HCT116 (cell line): Measurements from ENCODE around the gene PRRT3. TPM values are rescaled to one million over a fixed set of nuclear protein-coding genes. Genes with fewer than 3 reads are reported as not detected.

Experiments used
- ATAC-seq: fragments of 200-7000 bp; cut with Tn5 transposase; 2 replicates; pipeline ENCODE4 v1.9.1; 2020; ENCODE audit warnings: mild to moderate bottlenecking, moderate library complexity
- BruUV-seq: library from RNA; stranded (reverse); fragments of 400-500 nt; replicated peaks from 2 replicates; lab custom pipeline; 2021; lab: Mats Ljungman, UMichigan
- CTCF ChIA-PET: fragments of 300-600 bp; sonication (Branson Sonifier 250); formaldehyde crosslinking; loops from one replicate; lab custom pipeline; 2021; ENCODE audit warnings: antibody characterized with exemption; lab: Charles Lee
- POLR2A ChIA-PET: fragments of 300-600, 350-600 bp; sonication (Branson Sonifier 250); formaldehyde crosslinking; loops from one replicate; lab custom pipeline; 2021; ENCODE audit warnings: antibody characterized with exemption; lab: Charles Lee
- RAD21 ChIA-PET, 2 experiments: fragments of 300-600 bp; sonication (Branson Sonifier 250); formaldehyde crosslinking; loops; one replicate each; lab custom pipeline; 2023; ENCODE audit warnings: low total read pairs in 2 of 2; ENCODE audit not compliant: uncharacterized antibody in 2 of 2, unreplicated experiment in 2 of 2, low non-redundant PET in 1 of 2; lab: Charles Lee
- DNase-seq: peaks from one replicate; pipeline ENCODE4 v3.0.0-alpha.2; 2010; ENCODE audit warnings: low read depth, low spot score
- H2AFZ ChIP-seq: fragments of 200-600 bp; shearing (Covaris generic), sonication (generic); 2 replicates; pipeline ENCODE4 v1.6.1; 2017; ENCODE audit warnings: low read depth, mixed run types, mixed read lengths, antibody characterized with exemption, low read length; ENCODE audit not compliant: poor library complexity, severe bottlenecking
- H3K27ac ChIP-seq: 2 replicates; pipeline ENCODE4 v1.5.1; 2012; ENCODE audit warnings: low read depth, low read length
- H3K27me3 ChIP-seq: fragments of 200-600 bp; sonication (generic); 2 replicates; pipeline ENCODE4 v1.6.1; 2016; ENCODE audit warnings: mixed run types, low read length, mixed read lengths; ENCODE audit not compliant: insufficient read depth
- H3K36me3 ChIP-seq, 2 experiments: fragments of 200-500 bp in 1 of 2; fragments of 200-600 bp in 1 of 2; sonication (Bioruptor generic) in 1 of 2; sonication (generic) in 1 of 2; 2 replicates each; pipeline versions ENCODE4 v1.5.1 to v1.6.1; 2014 to 2016; ENCODE audit warnings: low read length in 2 of 2, inconsistent platforms in 1 of 2, mixed read lengths in 1 of 2, mixed run types in 1 of 2; ENCODE audit not compliant: insufficient read depth in 2 of 2, control insufficient read depth in 1 of 2
- H3K4me1 ChIP-seq, 2 experiments: fragments of 200-600 bp in 1 of 2; sonication (generic) in 1 of 2; 2 replicates each; pipeline versions ENCODE4 v1.5.1 to v1.6.1; 2012 to 2017; ENCODE audit warnings: low read length in 2 of 2, inconsistent platforms in 1 of 2, mild to moderate bottlenecking in 1 of 2, mixed read lengths in 1 of 2, mixed run types in 1 of 2, moderate library complexity in 1 of 2; ENCODE audit not compliant: insufficient read depth in 2 of 2, control insufficient read depth in 1 of 2
- H3K4me2 ChIP-seq: fragments of 200-600 bp; sonication (generic); 2 replicates; pipeline ENCODE4 v1.6.1; 2017; ENCODE audit warnings: mixed run types, low read length, mixed read lengths
- H3K4me3 ChIP-seq, 2 experiments: fragments of 200-600 bp in 1 of 2; sonication (generic) in 1 of 2; replicated peaks in 1 of 2; 2 replicates each; pipeline ENCODE4 v1.5.1; 2011 to 2016; ENCODE audit warnings: low read length in 2 of 2, control low read depth in 1 of 2, low read depth in 1 of 2, mild to moderate bottlenecking in 1 of 2, mixed read lengths in 1 of 2, mixed run types in 1 of 2
- H3K79me2 ChIP-seq: fragments of 200-600 bp; sonication (generic); 2 replicates; pipeline ENCODE4 v1.6.1; 2017; ENCODE audit warnings: mild to moderate bottlenecking, mixed run types, low read length, moderate library complexity, mixed read lengths; ENCODE audit not compliant: insufficient read depth
- H3K9ac ChIP-seq: fragments of 200-600 bp; sonication (generic); 2 replicates; pipeline ENCODE4 v1.6.1; 2016; ENCODE audit warnings: low read length, mixed read lengths
- H3K9me2 ChIP-seq: fragments of 200-600 bp; sonication (generic), shearing (Covaris generic); 2 replicates; pipeline ENCODE4 v1.6.1; 2017; ENCODE audit warnings: mixed run types, mild to moderate bottlenecking, moderate library complexity; ENCODE audit not compliant: insufficient read depth
- H3K9me3 ChIP-seq, 2 experiments: fragments of 200-500 bp in 1 of 2; fragments of 200-600 bp in 1 of 2; sonication (Bioruptor generic) in 1 of 2; sonication (generic) in 1 of 2; 2 replicates each; pipeline ENCODE4 v1.6.1; 2014 to 2017; ENCODE audit warnings: low read length in 2 of 2, mixed read lengths in 2 of 2, inconsistent platforms in 1 of 2, low read depth in 1 of 2, mild to moderate bottlenecking in 1 of 2, mixed run types in 1 of 2, moderate library complexity in 1 of 2; ENCODE audit not compliant: control insufficient read depth in 1 of 2, insufficient read depth in 1 of 2
- H4K20me1 ChIP-seq: fragments of 200-600 bp; sonication (generic), shearing (Covaris generic); 2 replicates; pipeline ENCODE4 v1.6.1; 2017; ENCODE audit warnings: mixed run types, mild to moderate bottlenecking, moderate library complexity; ENCODE audit not compliant: insufficient read depth
- ATF3 ChIP-seq: IDR thresholded peaks from 2 replicates; pipeline ENCODE4 v1.6.1; 2012
- CBX3 ChIP-seq: IDR thresholded peaks from 2 replicates; pipeline ENCODE4 v1.6.1; 2012; ENCODE audit warnings: low read depth
- CTCF ChIP-seq, 3 experiments: fragments of 200-600 bp in 1 of 3; sonication (generic) in 1 of 3; IDR thresholded peaks in 2 of 3; conservative IDR thresholded peaks in 1 of 3; 2 replicates each; pipeline ENCODE4 v1.5.1; 2012 to 2017; ENCODE audit warnings: low read depth in 2 of 3, low read length in 2 of 3, antibody characterized with exemption in 1 of 3, borderline replicate concordance in 1 of 3, control low read depth in 1 of 3, mild to moderate bottlenecking in 1 of 3, mixed read lengths in 1 of 3, mixed run types in 1 of 3, moderate library complexity in 1 of 3; ENCODE audit not compliant: insufficient read depth in 1 of 3
- EGR1 ChIP-seq: IDR thresholded peaks from 2 replicates; pipeline ENCODE4 v1.6.1; 2012; ENCODE audit warnings: low read depth
- FOSL1 ChIP-seq: IDR thresholded peaks from 2 replicates; pipeline ENCODE4 v1.6.1; 2012; ENCODE audit warnings: low read depth
- JUND ChIP-seq: IDR thresholded peaks from 2 replicates; pipeline ENCODE4 v1.6.1; 2012
- MAX ChIP-seq: IDR thresholded peaks from 2 replicates; pipeline ENCODE4 v1.6.1; 2012
- POLR2A ChIP-seq: IDR thresholded peaks from 2 replicates; pipeline ENCODE4 v1.7.0; 2011; ENCODE audit warnings: borderline replicate concordance; ENCODE audit not compliant: insufficient read depth, insufficient read length; ENCODE audit errors: extremely low read depth
- POLR2AphosphoS5 ChIP-seq: IDR thresholded peaks from 2 replicates; pipeline ENCODE4 v1.6.1; 2011; ENCODE audit warnings: mild to moderate bottlenecking, low read depth, low read length, moderate library complexity
- REST ChIP-seq: IDR thresholded peaks from 2 replicates; pipeline ENCODE4 v1.6.1; 2012; ENCODE audit warnings: low read depth
- SP1 ChIP-seq: IDR thresholded peaks from 2 replicates; pipeline ENCODE4 v1.6.1; 2012; ENCODE audit warnings: low read depth
- SRF ChIP-seq: IDR thresholded peaks from 2 replicates; pipeline ENCODE4 v1.6.1; 2012; ENCODE audit warnings: low read depth
- TCF7L2 ChIP-seq: IDR thresholded peaks from 2 replicates; pipeline ENCODE4 v1.7.0; 2011; ENCODE audit warnings: borderline replicate concordance, inconsistent platforms; ENCODE audit not compliant: insufficient read depth, insufficient read length; ENCODE audit errors: extremely low read depth
- ZBTB33 ChIP-seq: IDR thresholded peaks from 2 replicates; pipeline ENCODE4 v1.6.1; 2011; ENCODE audit warnings: mild to moderate bottlenecking, low read length, moderate library complexity; ENCODE audit not compliant: insufficient replicate concordance; ENCODE audit errors: extremely low read depth
- ZFX ChIP-seq: fragments of 450-650 bp; IDR thresholded peaks from 2 replicates; pipeline ENCODE4 v1.6.1; 2017
- ZNF274 ChIP-seq: fragments of 200-500 bp; sonication (Bioruptor generic); IDR thresholded peaks from 2 replicates; pipeline ENCODE4 v1.6.1; 2014; ENCODE audit warnings: mild to moderate bottlenecking, low read depth, low read length, inconsistent platforms
- intact Hi-C: fragments of 100-400 bp; cut with micrococcal nuclease; formaldehyde crosslinking; loops from 2 replicates; pipeline ENCODE4 v1.10.0; 2022
- total RNA-seq: library from RNA; stranded (reverse); gene quantifications from one replicate; pipeline ENCODE4 v1.2.1, GENCODE V29; 2021; ENCODE audit not compliant: unreplicated experiment

PRRT3 gene
- total RNA-seq, 1 experiment from 2014 or later: 0.96 TPM

GRCh38 chr3:9898467-9899241, 53.6 kb downstream of the PRRT3 start:
- no TSS peak for BruUV-seq

More at GRCh38 chr3:9898467-9899241, 53.6 kb downstream of the PRRT3 start:
- POLR2A ChIA-PET: interaction anchor here (1.0 to 1.1 kb wide), 2 partner anchors 18 to 19 kb away, joined by 3 read pairs; partner anchors contain the start of genes CIDEC and IL17RC
- Histone ChIP-seq H3K36me3 (peaks cover 0 to 3% of the 10 kb centered on the region in 2 experiments; a peak in 2 of 4 replicates), H3K79me2 (peaks cover 4% of the 10 kb centered on the region; the same call in 1 of the 2 replicates), H3K4me3 (no peak overlapping the region), H3K9me3 (no peaks in the 10 kb centered on the region), H3K9me2 (no peaks in the 10 kb centered on the region), H4K20me1 (no peaks in the 10 kb centered on the region), H3K27me3 (no peaks in the 10 kb centered on the region), H3K4me1 (peaks cover 13 to 42% of the 10 kb centered on the region in 2 experiments; a peak in 3 of 4 replicates), H2AFZ (no peak overlapping the region), H3K4me2 (peak overlapping the region; percentile 30; the same call in 1 of the 2 replicates), H3K9ac (no peak overlapping the region), H3K27ac (no peak overlapping the region)
- RAD21 ChIA-PET: no interaction called here
- DNase-seq (no peak), ATAC-seq (no peak)
- TF ChIP-seq SRF: no peak
- TF ChIP-seq ATF3: no peak
- TF ChIP-seq REST: no peak
- TF ChIP-seq ZFX: no peak
- no peak for TF ChIP-seq ZNF274
- no peak for TF ChIP-seq JUND
- TF ChIP-seq CTCF (IDR thresholded peaks at IDR 0.05 in 2 of 3, conservative IDR thresholded peaks at IDR 0.05 in 1 of 3; ENCODE audit: borderline replicate concordance in 1 of 3, insufficient read depth in 1 of 3, low read depth in 2 of 3, low read length in 2 of 3): no peak
- TF ChIP-seq SP1: no peak
- TF ChIP-seq FOSL1: no peak
- TF ChIP-seq TCF7L2: no peak
- no peak for TF ChIP-seq POLR2A
- TF ChIP-seq POLR2AphosphoS5: no peak
- no peak for TF ChIP-seq CBX3
- no peak for TF ChIP-seq EGR1
- TF ChIP-seq MAX: no peak
- no peak for TF ChIP-seq ZBTB33
- CTCF ChIA-PET: no interaction called here
- intact Hi-C loops: no loop called here
